ENCODE results near the gene ESPN. TPM values are rescaled to one million over a fixed set of nuclear protein-coding genes. Genes with fewer than 3 reads are reported as not detected.

ESPN gene
- polyA plus RNA-seq, 1 of the 3 experiments (the other 2 are of a cell fraction), result 0.33 TPM

DNA sequence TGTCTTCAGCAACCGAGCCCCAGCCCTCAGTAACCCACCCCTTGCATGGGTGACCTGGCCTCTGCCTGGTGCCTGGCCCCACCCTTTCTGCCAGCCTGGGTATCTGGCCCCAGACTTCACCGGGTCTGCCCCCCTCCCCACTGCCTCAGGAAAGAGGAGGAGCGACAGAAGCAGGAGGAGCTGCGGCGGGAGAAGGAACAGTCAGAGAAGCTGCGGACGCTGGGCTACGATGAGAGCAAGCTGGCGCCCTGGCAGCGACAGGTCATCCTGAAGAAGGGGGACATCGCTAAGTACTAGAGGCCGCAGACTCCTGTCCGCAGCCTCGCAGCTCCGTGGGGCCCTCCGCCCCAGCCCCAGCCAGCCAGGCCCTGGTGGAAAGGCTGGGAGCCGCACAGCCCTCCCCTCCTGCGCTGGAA lies 35.3 kb downstream of the ESPN start:
- no peaks in the 10 kb centered on the region for H4K20me1 ChIP-seq (ENCODE audit: insufficient read depth)
- ChIA-PET CTCF (interaction anchor here (1.0 to 1.8 kb wide), 5 partner anchors 14 to 64 kb away, joined by 3 to 8 read pairs (median 5); no protein-coding TSS in a partner anchor), POLR2A (interaction anchor here (0.6 to 0.7 kb wide), 2 partner anchors 20 to 27 kb away, joined by 3 read pairs; no protein-coding TSS in a partner anchor)
- no peak overlapping the region for H2AFZ ChIP-seq (ENCODE audit: low read depth)
- H3K4me1 ChIP-seq (ENCODE audit: control insufficient read depth in 1 of 2, insufficient read depth in 2 of 2, low read depth in 1 of 2, low read length in 1 of 2), result no peaks in the 10 kb centered on the region
- H3F3A ChIP-seq (replicated peaks; ENCODE audit: insufficient read depth), result no peaks in the 10 kb centered on the region
- H3K27me3 ChIP-seq (ENCODE audit: insufficient read depth), result no peaks in the 10 kb centered on the region; the same call in 1 of the 2 replicates
- H3K9me2 ChIP-seq, result no peaks in the 10 kb centered on the region
- no peak overlapping the region for H3K4me3 ChIP-seq (ENCODE audit: low read depth in 2 of 2, low read length in 1 of 2)
- peaks cover 0 to 15% of the 10 kb centered on the region in 2 experiments for H3K36me3 ChIP-seq (replicated peaks in 1 of 2; ENCODE audit: control insufficient read depth in 1 of 2, insufficient read depth in 2 of 2, low read length in 1 of 2)
- no peak overlapping the region for H3K4me2 ChIP-seq
- WGBS (ENCODE audit: low lambda C conversion rate), result 53% methylated on average over 6 of the region's 18 CpGs
- H3K9me3 ChIP-seq, result no peaks in the 10 kb centered on the region
- no peak for DNase-seq
- no peak overlapping the region for H3K9ac ChIP-seq
- no peak for TF ChIP-seq TCF12 (IDR thresholded peaks at IDR 0.05)
- TF ChIP-seq GABPA (IDR thresholded peaks at IDR 0.05; ENCODE audit: low read depth), result no peak
- no peak for TF ChIP-seq SIN3A (IDR thresholded peaks at IDR 0.05; ENCODE audit: borderline replicate concordance, low read depth, low read length)
- TF ChIP-seq EZH2phosphoT487 (IDR thresholded peaks at IDR 0.05; ENCODE audit: borderline replicate concordance, low read depth), result no peak
- TF ChIP-seq, protein P1, sequence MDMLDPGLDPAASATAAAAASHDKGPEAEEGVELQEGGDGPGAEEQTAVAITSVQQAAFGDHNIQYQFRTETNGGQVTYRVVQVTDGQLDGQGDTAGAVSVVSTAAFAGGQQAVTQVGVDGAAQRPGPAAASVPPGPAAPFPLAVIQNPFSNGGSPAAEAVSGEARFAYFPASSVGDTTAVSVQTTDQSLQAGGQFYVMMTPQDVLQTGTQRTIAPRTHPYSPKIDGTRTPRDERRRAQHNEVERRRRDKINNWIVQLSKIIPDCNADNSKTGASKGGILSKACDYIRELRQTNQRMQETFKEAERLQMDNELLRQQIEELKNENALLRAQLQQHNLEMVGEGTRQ (IDR thresholded peaks at IDR 0.05; ENCODE audit: borderline replicate concordance, low read depth, low read length), result no peak
- TF ChIP-seq RXRA (IDR thresholded peaks at IDR 0.05; ENCODE audit: borderline replicate concordance, low read depth), result no peak
- TF ChIP-seq, protein P2, sequence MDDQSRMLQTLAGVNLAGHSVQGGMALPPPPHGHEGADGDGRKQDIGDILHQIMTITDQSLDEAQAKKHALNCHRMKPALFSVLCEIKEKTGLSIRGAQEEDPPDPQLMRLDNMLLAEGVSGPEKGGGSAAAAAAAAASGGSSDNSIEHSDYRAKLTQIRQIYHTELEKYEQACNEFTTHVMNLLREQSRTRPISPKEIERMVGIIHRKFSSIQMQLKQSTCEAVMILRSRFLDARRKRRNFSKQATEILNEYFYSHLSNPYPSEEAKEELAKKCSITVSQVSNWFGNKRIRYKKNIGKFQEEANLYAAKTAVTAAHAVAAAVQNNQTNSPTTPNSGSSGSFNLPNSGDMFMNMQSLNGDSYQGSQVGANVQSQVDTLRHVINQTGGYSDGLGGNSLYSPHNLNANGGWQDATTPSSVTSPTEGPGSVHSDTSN (IDR thresholded peaks at IDR 0.05), result no peak
- no peak for TF ChIP-seq EP300 (IDR thresholded peaks at IDR 0.05; ENCODE audit: borderline replicate concordance in 1 of 2, low read depth in 1 of 2, low read length in 1 of 2)
- no peak for TF ChIP-seq GATA2 (CRISPR knock-in tag; IDR thresholded peaks at IDR 0.05)
- TF ChIP-seq SMC3 (IDR thresholded peaks at IDR 0.05; ENCODE audit: low read depth, low read length), result no peak
- TF ChIP-seq, protein P3, sequence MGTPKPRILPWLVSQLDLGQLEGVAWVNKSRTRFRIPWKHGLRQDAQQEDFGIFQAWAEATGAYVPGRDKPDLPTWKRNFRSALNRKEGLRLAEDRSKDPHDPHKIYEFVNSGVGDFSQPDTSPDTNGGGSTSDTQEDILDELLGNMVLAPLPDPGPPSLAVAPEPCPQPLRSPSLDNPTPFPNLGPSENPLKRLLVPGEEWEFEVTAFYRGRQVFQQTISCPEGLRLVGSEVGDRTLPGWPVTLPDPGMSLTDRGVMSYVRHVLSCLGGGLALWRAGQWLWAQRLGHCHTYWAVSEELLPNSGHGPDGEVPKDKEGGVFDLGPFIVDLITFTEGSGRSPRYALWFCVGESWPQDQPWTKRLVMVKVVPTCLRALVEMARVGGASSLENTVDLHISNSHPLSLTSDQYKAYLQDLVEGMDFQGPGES (IDR thresholded peaks at IDR 0.05; ENCODE audit: low read depth, low read length), result no peak
- no peak for TF ChIP-seq RCOR1 (IDR thresholded peaks at IDR 0.05; ENCODE audit: low read length)
- TF ChIP-seq, protein P4, sequence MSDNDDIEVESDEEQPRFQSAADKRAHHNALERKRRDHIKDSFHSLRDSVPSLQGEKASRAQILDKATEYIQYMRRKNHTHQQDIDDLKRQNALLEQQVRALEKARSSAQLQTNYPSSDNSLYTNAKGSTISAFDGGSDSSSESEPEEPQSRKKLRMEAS (IDR thresholded peaks at IDR 0.05; ENCODE audit: low read depth), result no peak
- TF ChIP-seq MEF2A (IDR thresholded peaks at IDR 0.05; ENCODE audit: borderline replicate concordance, low read depth), result no peak
- H3K27ac ChIP-seq (ENCODE audit: low read depth in 2 of 2, low read length in 1 of 2), result no peak overlapping the region
- no peaks in the 10 kb centered on the region for H3K79me2 ChIP-seq (ENCODE audit: insufficient read depth)

Data from SK-N-SH (cell line).